Omental fat pad (tissue), 4 donors: ENCODE results near the gene NPFFR1. TPM values are rescaled to one million over a fixed set of nuclear protein-coding genes. Genes with fewer than 3 reads are reported as not detected.

ENCODE experiments used
- ATAC-seq: fragments of 150-250 bp; one replicate; pipeline ENCODE4 v1.9.1; 2016; ENCODE audit warnings: mild to moderate bottlenecking, moderate library complexity; ENCODE audit not compliant: low FRiP score
- DNase-seq: peaks from one replicate; pipeline ENCODE4 v3.0.0-alpha.2; 2019; ENCODE audit warnings: low spot score
- total RNA-seq, 4 donors: library from RNA; depleted of rRNA; stranded (reverse); fragments of >200 nt; gene quantifications; one replicate each; pipeline ENCODE4 v1.1.0, GENCODE V29; 2016
- TF ChIP-seq, protein P1 (sequence below), 3 donors: fragments of 450-650 bp; IDR thresholded peaks; one replicate each; pipeline ENCODE4 v1.5.1; 2016 to 2017; ENCODE audit warnings: antibody characterized with exemption in 3 of 3, mild to moderate bottlenecking in 3 of 3, moderate library complexity in 2 of 3

Gene NPFFR1
- total RNA-seq: 1 to 10 TPM in 1 of 4 donors, under 1 TPM in 2, not detected in 1; 0.19 to 3.4 (median 0.60) TPM

- ATAC-seq: peak; percentile 65
- TF ChIP-seq, protein P1, sequence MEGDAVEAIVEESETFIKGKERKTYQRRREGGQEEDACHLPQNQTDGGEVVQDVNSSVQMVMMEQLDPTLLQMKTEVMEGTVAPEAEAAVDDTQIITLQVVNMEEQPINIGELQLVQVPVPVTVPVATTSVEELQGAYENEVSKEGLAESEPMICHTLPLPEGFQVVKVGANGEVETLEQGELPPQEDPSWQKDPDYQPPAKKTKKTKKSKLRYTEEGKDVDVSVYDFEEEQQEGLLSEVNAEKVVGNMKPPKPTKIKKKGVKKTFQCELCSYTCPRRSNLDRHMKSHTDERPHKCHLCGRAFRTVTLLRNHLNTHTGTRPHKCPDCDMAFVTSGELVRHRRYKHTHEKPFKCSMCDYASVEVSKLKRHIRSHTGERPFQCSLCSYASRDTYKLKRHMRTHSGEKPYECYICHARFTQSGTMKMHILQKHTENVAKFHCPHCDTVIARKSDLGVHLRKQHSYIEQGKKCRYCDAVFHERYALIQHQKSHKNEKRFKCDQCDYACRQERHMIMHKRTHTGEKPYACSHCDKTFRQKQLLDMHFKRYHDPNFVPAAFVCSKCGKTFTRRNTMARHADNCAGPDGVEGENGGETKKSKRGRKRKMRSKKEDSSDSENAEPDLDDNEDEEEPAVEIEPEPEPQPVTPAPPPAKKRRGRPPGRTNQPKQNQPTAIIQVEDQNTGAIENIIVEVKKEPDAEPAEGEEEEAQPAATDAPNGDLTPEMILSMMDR (IDR thresholded peaks at IDR 0.05): no peak
- peak; percentile 20 for DNase-seq
These were observed at the start of gene NPFFR1 for GRCh38 chr10:70283445-70284399. Gene NPFFR1, minus strand, starts transcription at chr10:70284004. Its CDS starts 328 bp downstream, at chr10:70283676.

GRCh38 chr10:70333268-70333667 lies 49.5 kb upstream of the NPFFR1 start:
- TF ChIP-seq, protein P1 (IDR thresholded peaks at IDR 0.05): no peak
- ATAC-seq: no peak
- no peak for DNase-seq

GRCh38 chr10:70331486-70332268 lies 47.9 kb upstream of the NPFFR1 start:
- ATAC-seq (peak; percentile 56), DNase-seq (no peak)
- TF ChIP-seq, protein P1 (IDR thresholded peaks at IDR 0.05): no peak

DNA sequence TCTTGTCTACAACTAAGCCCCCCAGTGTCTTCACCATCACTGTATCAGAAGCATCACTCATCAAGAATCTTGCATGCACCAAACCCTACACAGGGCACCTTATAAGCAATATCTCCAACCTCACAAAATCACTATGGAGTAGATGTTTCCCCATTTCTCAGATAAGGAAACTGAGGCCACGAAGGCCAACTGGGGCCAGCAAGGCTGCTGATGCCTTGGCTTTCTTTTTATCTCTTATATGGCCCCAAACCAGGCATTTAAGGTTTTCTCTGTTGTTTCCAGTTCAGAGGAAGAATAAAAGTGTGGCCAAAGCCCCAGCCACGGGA lies 47.3 kb upstream of the NPFFR1 start:
- DNase-seq (no peak), ATAC-seq (no peak)
- TF ChIP-seq, protein P1 (IDR thresholded peaks at IDR 0.05): no peak

GRCh38 chr10:70330671-70331070 lies 46.9 kb upstream of the NPFFR1 start:
- no peak for DNase-seq
- TF ChIP-seq, protein P1 (IDR thresholded peaks at IDR 0.05): no peak
- ATAC-seq: no peak

GRCh38 chr10:70328967-70329366 lies 45.2 kb upstream of the NPFFR1 start:
- DNase-seq (no peak), ATAC-seq (no peak)
- TF ChIP-seq, protein P1 (IDR thresholded peaks at IDR 0.05): no peak
